ENCODE results near the gene SLC5A6.

The SLC5A6 gene

GRCh38 chr2:27219091-27219490 is 7.0 kb upstream of the SLC5A6 start:
- Histone ChIP-seq H3K9me3 (ENCODE audit: control insufficient read depth, insufficient read depth, low read depth, low read length) (no peaks in the 10 kb centered on the region), H3K4me1 (ENCODE audit: control insufficient read depth, insufficient read depth, low read length) (no peaks in the 10 kb centered on the region; the same call in 1 of the 2 replicates), H3K27ac (ENCODE audit: extremely low read depth, low read depth, low read length) (no peak overlapping the region), H3K36me3 (ENCODE audit: control insufficient read depth in 2 of 2, insufficient read depth in 1 of 2, low read length in 2 of 2) (peaks cover 21 to 88% of the 10 kb centered on the region in 2 experiments), H3K4me3 (ENCODE audit: low read depth, low read length) (no peak overlapping the region)
- ChIA-PET POLR2A (interaction anchor here (0.5 to 0.7 kb wide), 2 partner anchors 126 to 153 kb away, joined by 5 to 6 read pairs; no protein-coding TSS in a partner anchor), CTCF (interaction anchor here (0.7 to 2.8 kb wide), 3 partner anchors 9 to 84 kb away, joined by 3 to 8 read pairs (median 4); no protein-coding TSS in a partner anchor)
- TF ChIP-seq ZFP37 (tag by site-specific recombination; IDR thresholded peaks at IDR 0.05) (no peak), ZNF175 (tag by site-specific recombination; IDR thresholded peaks at IDR 0.05) (no peak), WT1 (tag by site-specific recombination; IDR thresholded peaks at IDR 0.05) (no peak), ZNF121 (tag by site-specific recombination; IDR thresholded peaks at IDR 0.05) (no peak), ZNF2 (tag by site-specific recombination; IDR thresholded peaks at IDR 0.05) (no peak), HOXC10 (CRISPR knock-in tag; IDR thresholded peaks at IDR 0.05) (no peak), ZNF529 (tag by site-specific recombination; IDR thresholded peaks at IDR 0.05; ENCODE audit: insufficient replicate concordance) (no peak), ZBTB8A (tag by site-specific recombination; IDR thresholded peaks at IDR 0.05) (no peak), ZNF777 (tag by site-specific recombination; IDR thresholded peaks at IDR 0.05; ENCODE audit: borderline replicate concordance) (no peak), MEIS1 (CRISPR knock-in tag; IDR thresholded peaks at IDR 0.05; ENCODE audit: borderline replicate concordance) (no peak), ZNF610 (tag by site-specific recombination; IDR thresholded peaks at IDR 0.05; ENCODE audit: borderline replicate concordance) (no peak), ZNF677 (tag by site-specific recombination; IDR thresholded peaks at IDR 0.05) (no peak)

- no peak overlapping the region for H3K27ac ChIP-seq (ENCODE audit: extremely low read depth, low read depth, low read length)
- no peak overlapping the region for H3K4me3 ChIP-seq (ENCODE audit: low read depth, low read length)
- ChIA-PET CTCF (interaction anchor here (0.5 to 2.8 kb wide), 4 partner anchors 47 to 132 kb away, joined by 3 to 8 read pairs (median 6); no protein-coding TSS in a partner anchor), POLR2A (interaction anchor here (0.7 kb wide), 1 partner anchor 125 kb away, joined by 5 read pairs; no protein-coding TSS in a partner anchor)
- H3K9me3 ChIP-seq (ENCODE audit: control insufficient read depth, insufficient read depth, low read depth, low read length): no peaks in the 10 kb centered on the region
- peaks cover 26 to 87% of the 10 kb centered on the region in 2 experiments for H3K36me3 ChIP-seq (ENCODE audit: control insufficient read depth in 2 of 2, insufficient read depth in 1 of 2, low read length in 2 of 2)
- H3K4me1 ChIP-seq (ENCODE audit: control insufficient read depth, insufficient read depth, low read length): no peaks in the 10 kb centered on the region; the same call in 1 of the 2 replicates
- TF ChIP-seq MYNN (tag by site-specific recombination; IDR thresholded peaks at IDR 0.05; ENCODE audit: borderline replicate concordance): no peak
- TF ChIP-seq ZSCAN23 (tag by site-specific recombination; IDR thresholded peaks at IDR 0.05): no peak
- TF ChIP-seq ZNF155 (tag by site-specific recombination; IDR thresholded peaks at IDR 0.05): no peak
- no peak for TF ChIP-seq ZNF266 (tag by site-specific recombination; IDR thresholded peaks at IDR 0.05; ENCODE audit: low read depth)
- no peak for TF ChIP-seq BCL6B (tag by site-specific recombination; IDR thresholded peaks at IDR 0.05)
- no peak for TF ChIP-seq ZNF530 (tag by site-specific recombination; IDR thresholded peaks at IDR 0.05; ENCODE audit: low read depth)
Measured at GRCh38 chr2:27218614-27219013, 6.5 kb upstream of the SLC5A6 start.

- Histone ChIP-seq H3K27ac (ENCODE audit: extremely low read depth, low read depth, low read length) (peak within 1 kb of the TSS; percentile 86), H3K9me3 (ENCODE audit: control insufficient read depth, insufficient read depth, low read depth, low read length) (no peaks in the 10 kb centered on the region), H3K4me3 (ENCODE audit: low read depth, low read length) (peak within 1 kb of the TSS; percentile 72), H3K36me3 (ENCODE audit: control insufficient read depth in 2 of 2, insufficient read depth in 1 of 2, low read length in 2 of 2) (peaks cover 20 to 80% of the 10 kb centered on the region in 2 experiments; a peak in 2 of 3 replicates), H3K4me1 (ENCODE audit: control insufficient read depth, insufficient read depth, low read length) (no peaks in the 10 kb centered on the region; the same call in 1 of the 2 replicates)
- POLR2A ChIA-PET: interaction anchor here (0.6 to 1.5 kb wide), 4 partner anchors 8 to 167 kb away, joined by 3 read pairs; no protein-coding TSS in a partner anchor
- CTCF ChIA-PET: interaction anchor here (1.3 to 2.8 kb wide), 3 partner anchors 12 to 86 kb away, joined by 4 to 8 read pairs (median 8); no protein-coding TSS in a partner anchor
- TF ChIP-seq ZNF202 (tag by site-specific recombination; IDR thresholded peaks at IDR 0.05; ENCODE audit: borderline replicate concordance): no peak
- 0 out of 2 replicates have a peak, but pooled peaks have one; percentile 25 for TF ChIP-seq GLI4 (tag by site-specific recombination; IDR thresholded peaks at IDR 0.05)
- TF ChIP-seq ZNF148 (tag by site-specific recombination; IDR thresholded peaks at IDR 0.05; ENCODE audit: borderline replicate concordance): no peak
- peak; percentile 36; the same call in 1 of the 2 replicates for TF ChIP-seq SCRT2 (tag by site-specific recombination; IDR thresholded peaks at IDR 0.05)
- no peak for TF ChIP-seq ZNF174 (tag by site-specific recombination; IDR thresholded peaks at IDR 0.05)
- no peak for TF ChIP-seq ZNF707 (tag by site-specific recombination; IDR thresholded peaks at IDR 0.05)
- TF ChIP-seq ZNF10 (tag by site-specific recombination; IDR thresholded peaks at IDR 0.05): no peak
- TF ChIP-seq ZNF341 (tag by site-specific recombination; IDR thresholded peaks at IDR 0.05; ENCODE audit: low read depth): peak; percentile 52; the same call in 1 of the 2 replicates
- peak; percentile 92 for TF ChIP-seq ZFP3 (tag by site-specific recombination; IDR thresholded peaks at IDR 0.05; ENCODE audit: low read depth)
- no peak for TF ChIP-seq ZNF37A (tag by site-specific recombination; IDR thresholded peaks at IDR 0.05)
- no peak for TF ChIP-seq ZNF529 (tag by site-specific recombination; IDR thresholded peaks at IDR 0.05; ENCODE audit: insufficient replicate concordance)
Measured at GRCh38 chr2:27217173-27218121, 5.4 kb upstream of the SLC5A6 start, which contains the start of gene CAD. Gene CAD (plus strand): TSS chr2:27217369. CDS start chr2:27217552, 183 bp downstream.
